AG08396 (cell line): ENCODE measurements around the gene CDIPT.
"Not testable (repeated sequence)": the region's sequence is repeated elsewhere in the genome, so short reads cannot be mapped to it uniquely, and the experiment has no call there.

ENCODE experiments used
- DNase-seq: peaks from one replicate; pipeline ENCODE4 v3.0.0; 2012; ENCODE audit warnings: low spot score, mixed read lengths

CDIPT gene

GRCh38 chr16:29896841-29897240 is 33.8 kb upstream of the CDIPT start:
- no peak for DNase-seq

DNA sequence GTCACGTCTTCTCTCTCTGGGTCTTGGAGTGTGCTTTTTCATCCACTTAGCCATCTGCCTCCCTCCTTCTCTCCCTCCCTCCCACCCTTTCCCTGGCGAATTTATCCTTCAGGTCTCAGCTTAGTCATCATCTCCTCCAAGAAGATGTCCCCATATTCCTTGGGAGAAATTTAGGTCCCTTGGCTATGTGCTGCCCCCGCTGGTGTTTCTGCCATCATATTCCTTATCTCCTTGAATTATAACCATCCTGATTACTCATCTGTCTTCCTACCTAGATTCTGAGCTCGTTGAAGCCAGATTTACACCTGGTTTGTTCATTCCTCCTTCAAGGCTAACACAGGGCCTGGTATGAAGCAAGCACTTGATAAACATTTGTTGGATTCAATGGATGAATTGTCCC is 31.3 kb upstream of the CDIPT start:
- DNase-seq, result no peak

- DNase-seq, result no peak
Measured at GRCh38 chr16:29893553-29893952, 30.5 kb upstream of the CDIPT start.

- no peak for DNase-seq
Measured at GRCh38 chr16:29892458-29892813, 29.4 kb upstream of the CDIPT start.

GRCh38 chr16:29891525-29892457 is 28.8 kb upstream of the CDIPT start:
- DNase-seq, result no peak

DNA sequence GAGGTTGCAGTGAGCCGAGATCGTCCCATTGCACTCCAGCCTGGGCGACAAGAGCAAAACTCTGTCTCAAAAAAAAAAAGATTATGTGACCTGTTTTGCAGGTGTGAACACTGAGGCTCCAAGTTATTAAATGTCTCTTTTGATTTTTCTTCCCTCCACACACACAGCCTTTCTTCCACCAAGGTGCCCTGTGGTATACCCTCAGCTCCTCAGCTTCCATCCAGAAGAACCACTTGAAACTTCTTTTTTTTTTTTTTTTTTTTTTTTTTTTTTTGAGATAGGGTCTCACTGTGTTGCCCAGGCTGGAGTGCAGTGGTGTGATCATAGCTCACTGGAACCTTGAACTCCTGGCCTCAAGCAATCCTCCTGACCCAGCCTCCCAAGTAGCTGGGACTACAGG is 26.3 kb upstream of the CDIPT start:
- DNase-seq, result not testable (repeated sequence)

DNA sequence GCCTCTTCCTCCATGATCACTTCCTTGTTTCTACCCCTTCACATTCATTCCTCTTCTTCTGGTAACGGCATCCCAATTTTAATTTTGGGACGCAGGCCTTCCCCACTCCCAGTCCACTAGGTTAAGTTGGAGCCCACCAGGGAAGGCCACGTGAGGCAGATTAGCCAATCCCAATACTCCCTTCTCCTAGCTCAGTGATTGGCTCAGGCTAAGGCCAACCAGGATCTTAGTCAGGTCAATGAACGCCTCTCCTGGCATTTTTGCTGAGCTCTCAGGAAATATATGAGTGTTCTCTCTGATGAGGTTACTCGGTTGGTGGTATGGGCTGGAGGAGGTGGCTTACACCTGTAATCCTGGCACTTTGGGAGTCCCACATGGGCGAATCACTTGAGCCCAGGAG is 21.0 kb upstream of the CDIPT start:
- DNase-seq, result no peak

DNA sequence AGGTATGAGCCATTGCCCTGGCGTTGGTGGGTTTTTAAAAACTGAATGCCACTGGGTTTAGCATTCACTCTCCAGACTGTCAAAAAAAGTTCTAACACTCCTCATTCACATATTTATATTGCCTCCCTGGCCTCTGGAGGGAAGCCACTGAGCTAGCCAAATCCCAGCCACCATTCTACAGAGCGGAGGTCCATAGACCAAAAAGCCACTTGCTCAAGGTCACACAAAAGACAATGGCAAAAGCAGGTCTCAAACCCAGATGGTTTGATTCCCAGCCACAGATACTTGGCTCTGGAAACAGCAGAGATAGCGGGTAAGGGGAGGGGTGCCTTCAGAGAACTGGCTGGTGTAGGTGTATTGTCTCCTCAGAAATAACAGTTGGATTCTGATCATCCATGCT is 18.0 kb upstream of the CDIPT start:
- no peak for DNase-seq

GRCh38 chr16:29878172-29878571 is 15.1 kb upstream of the CDIPT start:
- no peak for DNase-seq

DNA sequence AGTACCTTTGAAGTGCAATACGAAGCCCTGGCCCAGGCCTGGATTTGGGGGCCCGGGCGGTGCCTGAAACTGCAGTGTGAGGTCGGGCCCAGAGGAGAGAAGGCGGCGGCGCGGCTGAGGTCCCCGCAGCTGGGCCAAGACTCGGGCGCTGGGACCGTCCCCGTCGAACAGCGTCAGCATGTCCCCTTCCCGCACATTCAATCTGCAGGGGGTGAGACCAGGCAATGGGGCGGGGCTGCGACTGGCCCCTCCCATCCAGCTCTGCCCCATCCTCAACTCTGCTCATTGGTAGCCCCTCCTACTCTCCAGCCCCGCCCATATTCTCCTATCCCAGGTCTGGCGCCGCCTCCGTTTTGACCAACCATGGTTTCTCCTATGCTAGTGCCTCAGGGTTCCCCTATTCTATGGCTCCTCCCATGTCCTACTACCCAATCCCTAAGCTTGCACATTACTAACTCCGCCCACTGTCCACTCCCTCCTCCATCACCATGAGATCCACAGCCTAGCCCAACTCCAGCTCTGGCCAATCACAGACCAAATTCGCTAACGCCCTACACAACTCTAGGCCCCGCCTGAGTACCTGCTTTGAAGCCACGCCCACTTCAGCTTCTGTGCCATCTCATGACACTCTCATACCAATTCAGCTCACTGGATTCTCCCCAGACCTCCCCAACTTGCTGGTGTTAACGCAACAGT is 14.4 kb upstream of the CDIPT start:
- peak; percentile 71 for DNase-seq

DNA sequence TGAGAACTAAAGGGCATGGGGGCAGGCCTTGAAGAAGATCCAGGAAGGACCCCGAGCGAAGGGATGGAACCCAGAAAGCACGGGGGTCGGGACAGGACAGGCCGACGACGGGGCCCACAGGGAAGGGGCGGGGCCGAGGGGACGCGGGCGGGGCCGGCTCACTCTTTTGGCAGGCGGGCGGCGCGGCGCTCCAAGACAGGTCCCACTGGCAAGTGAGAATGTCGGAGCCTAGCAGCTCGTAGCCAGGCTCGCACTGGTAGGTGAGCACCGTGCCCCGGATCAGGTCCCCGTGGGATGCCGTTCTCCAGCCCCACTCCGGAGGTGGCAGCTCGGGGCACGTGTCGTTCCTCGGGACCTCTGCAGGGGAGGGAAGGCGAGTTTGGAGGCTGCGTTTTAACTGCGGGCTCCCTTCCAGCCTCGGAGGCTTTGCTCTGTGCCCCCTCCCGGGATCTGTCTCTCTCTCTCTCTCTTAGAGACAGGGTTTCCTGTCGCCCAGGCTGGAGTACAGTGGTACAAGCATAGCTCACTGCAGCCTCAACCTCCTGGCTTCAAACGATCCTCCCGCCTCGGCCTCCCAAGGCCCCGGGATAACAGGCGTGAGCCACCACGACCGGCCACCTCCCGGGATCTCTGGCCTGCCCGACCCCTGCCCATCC is 13.7 kb upstream of the CDIPT start:
- peak; percentile 45 for DNase-seq

- DNase-seq, result no peak
Measured at GRCh38 chr16:29876217-29876593, 13.2 kb upstream of the CDIPT start.

DNA sequence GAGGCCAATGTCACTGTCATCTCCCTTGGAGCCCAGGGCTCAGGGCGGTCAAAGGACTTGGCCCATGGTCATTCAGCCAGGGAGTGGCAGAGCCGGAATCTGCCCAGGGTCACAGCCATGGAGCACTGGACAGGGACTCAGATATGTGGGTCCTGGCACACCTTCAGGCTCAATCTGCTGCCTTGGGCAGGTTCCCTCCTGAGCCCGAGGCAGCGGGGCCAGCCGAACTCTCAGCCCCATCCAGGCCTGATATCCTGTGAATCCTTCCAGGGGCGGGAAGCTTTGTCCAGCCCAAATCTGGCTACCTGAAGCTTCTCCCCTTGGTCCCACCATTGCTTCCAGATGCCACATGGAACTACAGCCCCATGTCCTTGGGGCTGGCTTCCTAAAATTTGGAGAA is 12.2 kb upstream of the CDIPT start:
- DNase-seq, result no peak

DNA sequence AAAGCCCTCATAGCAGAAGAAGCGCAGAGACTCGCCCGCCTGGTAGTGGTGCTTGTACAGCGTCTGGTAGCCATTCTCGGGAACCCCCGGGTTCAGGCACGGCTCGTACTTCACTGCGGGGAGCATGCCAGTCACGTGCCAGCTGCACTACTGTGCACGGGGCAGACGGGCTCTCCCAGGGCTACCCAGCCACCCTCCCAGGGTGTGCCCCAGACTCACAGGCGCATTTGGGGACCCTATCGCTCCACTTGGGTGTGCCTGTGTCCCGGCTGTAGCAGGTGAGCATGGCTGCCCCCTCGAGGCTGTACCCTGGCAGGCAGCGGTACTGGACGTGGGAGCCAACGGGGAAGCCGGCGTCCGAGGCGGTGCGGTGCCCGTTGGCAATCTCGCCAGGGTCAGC is 10.3 kb upstream of the CDIPT start:
- no peak for DNase-seq

DNA sequence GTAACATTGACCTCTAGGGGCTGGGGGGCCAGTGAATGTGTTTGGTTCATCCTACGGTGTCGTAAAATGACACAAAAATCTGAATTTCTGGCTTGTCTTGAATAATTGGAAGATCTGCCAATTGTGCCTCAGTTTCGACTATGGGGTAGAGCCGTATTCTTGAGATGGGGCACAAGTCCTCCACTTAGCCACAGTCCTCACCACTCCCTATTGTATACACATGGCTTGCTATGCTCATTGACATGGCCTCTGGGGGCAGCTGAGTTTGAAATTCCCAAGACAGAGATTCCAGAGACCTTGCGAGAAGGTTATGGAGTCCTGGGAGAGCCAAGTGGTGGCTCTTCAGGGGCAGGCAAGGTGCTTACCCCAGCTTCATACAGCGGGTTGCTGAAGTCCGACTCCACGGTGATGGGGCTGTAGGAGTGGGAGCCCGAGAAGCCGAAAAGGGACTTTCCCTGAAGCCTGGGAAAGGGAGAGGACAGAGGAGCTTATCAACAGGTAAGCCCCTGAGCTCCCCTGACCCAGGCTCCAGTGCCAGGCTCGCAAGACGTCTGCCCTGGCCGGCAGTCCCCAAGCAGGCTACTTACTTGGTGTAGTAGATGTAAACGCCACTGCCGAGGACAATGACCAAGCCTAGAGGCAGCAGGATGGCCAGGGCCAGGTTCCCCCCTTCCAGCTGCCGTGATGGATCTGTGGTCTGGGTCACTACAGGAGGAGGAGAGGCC is 9.0 kb upstream of the CDIPT start:
- no peak for DNase-seq

DNA sequence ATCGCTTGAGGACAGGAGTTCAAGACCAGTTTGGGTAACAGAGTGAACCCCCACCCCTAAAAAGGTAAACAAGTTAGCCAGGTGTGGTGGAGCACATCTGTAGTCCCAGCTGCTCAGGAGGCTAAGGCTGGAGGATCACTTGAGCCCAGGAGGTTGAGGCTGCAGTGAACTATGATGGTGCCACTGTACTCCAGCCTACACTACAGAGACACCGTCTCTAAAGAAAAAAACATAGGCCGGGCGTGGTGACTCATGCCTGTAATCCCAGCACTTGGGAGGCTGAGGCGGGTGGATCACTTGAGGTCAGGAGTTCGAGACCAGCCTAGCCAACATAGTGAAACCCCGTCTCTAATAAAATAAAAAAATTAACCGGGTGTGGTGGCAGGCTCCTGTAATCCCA is 6.0 kb upstream of the CDIPT start:
- not testable (repeated sequence) for DNase-seq

DNA sequence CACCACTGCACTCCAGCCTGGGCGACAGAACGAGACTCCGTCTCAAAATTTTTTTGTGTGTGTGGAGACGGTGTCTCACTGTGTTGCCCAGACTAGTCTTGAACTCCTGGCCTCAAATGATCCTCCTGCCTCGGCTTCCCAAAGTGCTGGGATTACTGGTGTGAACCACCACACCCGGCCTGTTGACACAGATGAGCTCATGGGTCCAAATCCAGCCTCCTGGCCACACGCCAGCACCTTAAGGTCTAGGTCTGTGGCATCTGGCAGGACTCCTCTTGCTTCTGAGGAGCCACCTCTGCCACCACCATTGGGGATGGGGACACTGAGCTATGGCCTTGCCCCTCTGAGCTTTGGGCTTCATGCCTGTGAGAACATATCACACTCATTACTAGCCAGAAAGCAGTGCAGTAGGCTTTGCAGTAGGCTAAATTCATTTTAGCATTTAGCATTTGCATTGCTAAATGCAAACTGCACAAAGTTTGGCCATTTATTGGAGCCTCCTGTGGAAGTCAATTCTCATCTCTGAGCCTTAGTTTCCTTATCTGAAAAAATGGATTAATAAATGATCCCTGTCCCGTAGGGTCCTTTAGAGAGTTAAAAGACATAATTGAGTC is 5.5 kb upstream of the CDIPT start:
- no peak for DNase-seq

- DNase-seq, result no peak
Measured at GRCh38 chr16:29864205-29864604, 1.2 kb upstream of the CDIPT start.

DNA sequence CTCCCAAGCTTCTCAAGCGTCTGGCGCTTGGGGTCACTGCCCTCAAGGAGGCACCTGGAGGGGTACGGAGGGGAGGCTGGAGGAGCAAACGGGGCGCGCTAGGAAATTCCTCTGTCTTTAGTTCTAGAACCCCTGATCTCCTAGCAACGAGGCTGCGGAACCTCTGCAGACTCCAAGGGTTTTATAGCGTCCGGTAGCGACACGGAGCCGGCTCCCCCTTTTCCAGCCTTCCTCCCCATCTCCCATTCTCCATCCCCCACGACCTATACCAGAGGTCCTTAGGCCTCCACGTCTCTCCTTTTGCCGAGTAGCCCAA is 601 bp upstream of the CDIPT start:
- no peak for DNase-seq

DNA sequence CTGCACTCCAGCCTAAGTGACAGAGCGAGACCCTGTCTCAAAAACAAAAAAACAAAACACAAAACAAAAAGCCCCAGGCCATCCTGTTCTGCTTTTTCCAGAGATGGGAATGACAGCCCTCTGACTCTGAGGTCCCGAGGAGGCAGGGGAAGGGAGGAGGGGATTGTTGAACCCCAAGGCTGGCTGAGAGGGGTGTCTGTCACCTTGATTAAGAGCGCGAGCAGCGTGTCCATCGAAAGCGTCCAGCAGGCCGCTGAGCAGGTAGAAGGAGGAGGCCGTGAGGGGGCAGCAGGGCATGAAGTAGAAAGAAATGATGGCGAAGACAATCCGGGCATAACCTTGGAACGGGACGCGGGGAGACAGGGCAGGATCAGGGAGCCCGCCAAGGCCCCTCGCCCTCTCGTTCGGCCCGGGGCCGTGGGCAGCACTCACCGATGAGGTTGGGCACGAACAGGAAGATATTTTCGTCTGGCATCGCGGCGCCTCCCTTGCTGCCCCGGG is 593 bp downstream of the CDIPT start:
- peak; percentile 27 for DNase-seq

GRCh38 chr16:29860218-29860617 is 2.8 kb downstream of the CDIPT start:
- DNase-seq, result no peak

DNA sequence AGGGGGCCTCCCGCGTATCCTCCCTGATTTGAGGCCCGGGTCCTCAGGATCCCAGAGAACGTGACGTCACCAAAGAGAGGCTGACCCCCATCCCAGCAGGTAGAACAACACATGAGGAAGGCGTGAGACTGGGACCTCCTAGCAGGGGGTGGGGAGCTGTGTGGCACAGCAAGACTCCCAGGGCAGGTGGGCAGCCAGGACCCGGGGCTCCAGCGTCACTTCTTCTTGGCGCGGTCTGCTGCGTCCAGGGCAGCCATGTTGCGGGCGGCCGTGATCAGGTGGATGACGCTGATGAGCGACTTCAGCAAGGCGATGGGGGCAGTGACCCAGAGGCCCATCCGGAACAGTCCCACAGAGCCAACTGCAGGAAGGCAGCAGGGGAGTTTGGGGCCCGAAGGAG is 4.1 kb downstream of the CDIPT start:
- no peak for DNase-seq
